SK-N-SH (cell line): Measurements from ENCODE around the gene TWF2. TPM values are rescaled to one million over a fixed set of nuclear protein-coding genes. Genes with fewer than 3 reads are reported as not detected.

Experiments used
- CTCF ChIA-PET: fragments of 300-600, 350-600 bp; formaldehyde crosslinking; extraction: SDS; loops from one replicate; lab custom pipeline; 2021; lab: Yijun Ruan, JAX
- POLR2A ChIA-PET: fragments of 350-600 bp; sonication (Branson Sonifier 250); formaldehyde crosslinking; extraction: SDS; loops from one replicate; lab custom pipeline; 2020; ENCODE audit warnings: antibody characterized with exemption, inconsistent platforms; lab: Yijun Ruan, JAX
- DNase-seq: peaks from one replicate; pipeline ENCODE4 v3.0.0; 2012
- H2AFZ ChIP-seq: fragments of 200-600 bp; sonication (generic); 2 replicates; pipeline ENCODE4 v1.8.1; 2016; ENCODE audit warnings: antibody characterized with exemption, mild to moderate bottlenecking, low read depth
- H3F3A ChIP-seq: fragments of 200-600 bp; sonication (generic); replicated peaks from 2 replicates; pipeline ENCODE3; 2016; ENCODE audit warnings: antibody characterized with exemption, mild to moderate bottlenecking; ENCODE audit not compliant: insufficient read depth
- H3K27ac ChIP-seq, 2 experiments: fragments of 200-500 bp in 1 of 2; fragments of 200-600 bp in 1 of 2; sonication (Bioruptor generic) in 1 of 2; sonication (generic), shearing (Covaris generic) in 1 of 2; 2 replicates each; pipeline versions ENCODE4 v1.5.1 to v1.6.1; 2014 to 2016; ENCODE audit warnings: low read depth in 2 of 2, inconsistent platforms in 1 of 2, low read length in 1 of 2, mild to moderate bottlenecking in 1 of 2, mixed read lengths in 1 of 2
- H3K27me3 ChIP-seq: fragments of 200-600 bp; sonication (generic), shearing (Covaris generic); 2 replicates; pipeline ENCODE4 v1.6.1; 2016; ENCODE audit warnings: mixed run types; ENCODE audit not compliant: insufficient read depth
- H3K36me3 ChIP-seq, 2 experiments: fragments of 200-500 bp in 1 of 2; fragments of 200-600 bp in 1 of 2; sonication (Bioruptor generic) in 1 of 2; sonication (generic) in 1 of 2; replicated peaks in 1 of 2; 2 replicates each; pipeline versions ENCODE3 to v1.5.1; 2014 to 2016; ENCODE audit warnings: low read length in 1 of 2, mild to moderate bottlenecking in 1 of 2; ENCODE audit not compliant: insufficient read depth in 2 of 2, control insufficient read depth in 1 of 2
- H3K4me1 ChIP-seq, 2 experiments: fragments of 200-500 bp in 1 of 2; fragments of 200-600 bp in 1 of 2; sonication (Bioruptor generic) in 1 of 2; sonication (generic), shearing (Covaris generic) in 1 of 2; 2 replicates each; pipeline versions ENCODE4 v1.5.1 to v1.6.1; 2014 to 2016; ENCODE audit warnings: low read depth in 1 of 2, low read length in 1 of 2, mixed run types in 1 of 2; ENCODE audit not compliant: insufficient read depth in 2 of 2, control insufficient read depth in 1 of 2
- H3K4me2 ChIP-seq: fragments of 200-600 bp; sonication (generic), shearing (Covaris generic); 2 replicates; pipeline ENCODE4 v1.6.1; 2017; ENCODE audit warnings: mixed run types
- H3K4me3 ChIP-seq, 2 experiments: fragments of 200-500 bp in 1 of 2; fragments of 200-600 bp in 1 of 2; sonication (Bioruptor generic) in 1 of 2; sonication (generic), shearing (Covaris generic) in 1 of 2; 2 replicates each; pipeline versions ENCODE4 v1.5.1 to v1.8.1; 2014 to 2016; ENCODE audit warnings: low read depth in 2 of 2, inconsistent platforms in 1 of 2, low read length in 1 of 2, mild to moderate bottlenecking in 1 of 2, mixed read lengths in 1 of 2, moderate library complexity in 1 of 2
- H3K79me2 ChIP-seq: fragments of 200-600 bp; sonication (generic); 2 replicates; pipeline ENCODE4 v1.8.1; 2017; ENCODE audit warnings: mild to moderate bottlenecking; ENCODE audit not compliant: insufficient read depth
- H3K9ac ChIP-seq: fragments of 200-600 bp; sonication (generic); 2 replicates; pipeline ENCODE4 v1.6.1; 2017; ENCODE audit warnings: mixed run types
- H3K9me2 ChIP-seq: fragments of 200-600 bp; sonication (generic); 2 replicates; pipeline ENCODE4 v1.6.1; 2017; ENCODE audit warnings: mixed run types
- H3K9me3 ChIP-seq: fragments of 200-600 bp; sonication (generic); 2 replicates; pipeline ENCODE4 v1.6.1; 2017; ENCODE audit warnings: mixed run types, mild to moderate bottlenecking, moderate library complexity
- H4K20me1 ChIP-seq: fragments of 200-600 bp; sonication (generic); 2 replicates; pipeline ENCODE4 v1.6.1; 2017; ENCODE audit warnings: mild to moderate bottlenecking, mixed run types; ENCODE audit not compliant: insufficient read depth
- CHD2 ChIP-seq: fragments of 150-350 bp; IDR thresholded peaks from 2 replicates; pipeline ENCODE4 v1.6.1; 2018; ENCODE audit warnings: low read length; ENCODE audit not compliant: partially characterized antibody
- MEF2A ChIP-seq: IDR thresholded peaks from 2 replicates; pipeline ENCODE4 v1.4.0; 2012; ENCODE audit warnings: low read depth, borderline replicate concordance
- MXI1 ChIP-seq: IDR thresholded peaks from 2 replicates; pipeline ENCODE4 v1.6.1; 2012; ENCODE audit warnings: mild to moderate bottlenecking, low read depth, low read length, improper control_type of control experiment
- NRF1 ChIP-seq: IDR thresholded peaks from 2 replicates; pipeline ENCODE4 v1.6.1; 2012; ENCODE audit warnings: low read depth, mild to moderate bottlenecking, low read length
- POLR2AphosphoS5 ChIP-seq: IDR thresholded peaks from 2 replicates; pipeline ENCODE4 v1.6.1; 2012; ENCODE audit warnings: low read depth, low read length
- RAD21 ChIP-seq: IDR thresholded peaks from 2 replicates; pipeline ENCODE4 v1.6.1; 2012; ENCODE audit warnings: mild to moderate bottlenecking, low read length
- RFX5 ChIP-seq: IDR thresholded peaks from 2 replicates; pipeline ENCODE4 v1.6.1; 2012; ENCODE audit warnings: mild to moderate bottlenecking, improper control_type of control experiment, low read length
- RXRA ChIP-seq: IDR thresholded peaks from 2 replicates; pipeline ENCODE4 v1.4.0; 2012; ENCODE audit warnings: low read depth, mild to moderate bottlenecking, borderline replicate concordance
- SIN3A ChIP-seq: IDR thresholded peaks from 2 replicates; pipeline ENCODE4 v1.6.1; 2012; ENCODE audit warnings: low read depth, mild to moderate bottlenecking, low read length, moderate library complexity, borderline replicate concordance
- SMC3 ChIP-seq: IDR thresholded peaks from 2 replicates; pipeline ENCODE4 v1.6.1; 2012; ENCODE audit warnings: low read depth, low read length, improper control_type of control experiment
- TAF1 ChIP-seq: IDR thresholded peaks from 2 replicates; pipeline ENCODE4 v1.6.1; 2012; ENCODE audit warnings: low read depth, mild to moderate bottlenecking, low read length, moderate library complexity, borderline replicate concordance
- TCF12 ChIP-seq: IDR thresholded peaks from 2 replicates; pipeline ENCODE4 v1.4.0; 2012
- USF2 ChIP-seq: fragments of 150-350 bp; IDR thresholded peaks from 2 replicates; pipeline ENCODE4 v1.6.1; 2017; ENCODE audit warnings: antibody characterized with exemption, low read length, low read depth, borderline replicate concordance
- YY1 ChIP-seq: IDR thresholded peaks from 2 replicates; pipeline ENCODE4 v1.4.0; 2012; ENCODE audit warnings: low read depth, mild to moderate bottlenecking
- WGBS: methylation state at CpG from one replicate; pipeline ENCODE4 v1.1.6; 2017; ENCODE audit warnings: low lambda C conversion rate; 5-methylcytosine and 5-hydroxymethylcytosine counted together
- polyA plus RNA-seq, 3 experiments: library from polyadenylated mRNA; depleted of rRNA; stranded (reverse); fragments of >200 nt; gene quantifications; 2 replicates each; pipeline ENCODE4 v1.2.3, GENCODE V29; 2012
- TF ChIP-seq, protein P1 (sequence below): IDR thresholded peaks from 2 replicates; pipeline ENCODE4 v1.4.0; 2012; ENCODE audit warnings: low read depth, borderline replicate concordance
- TF ChIP-seq, protein P2 (sequence below): IDR thresholded peaks from 2 replicates; pipeline ENCODE4 v1.4.0; 2012; ENCODE audit warnings: low read depth, borderline replicate concordance
- TF ChIP-seq, protein P3 (sequence below): fragments of 200-600 bp; sonication (generic); IDR thresholded peaks from 2 replicates; pipeline ENCODE4 v1.6.1; 2017; ENCODE audit warnings: antibody characterized with exemption, mild to moderate bottlenecking, moderate library complexity

TWF2 gene
- polyA plus RNA-seq, 1 of the 3 experiments (the other 2 are of a cell fraction): 188 TPM

DNA sequence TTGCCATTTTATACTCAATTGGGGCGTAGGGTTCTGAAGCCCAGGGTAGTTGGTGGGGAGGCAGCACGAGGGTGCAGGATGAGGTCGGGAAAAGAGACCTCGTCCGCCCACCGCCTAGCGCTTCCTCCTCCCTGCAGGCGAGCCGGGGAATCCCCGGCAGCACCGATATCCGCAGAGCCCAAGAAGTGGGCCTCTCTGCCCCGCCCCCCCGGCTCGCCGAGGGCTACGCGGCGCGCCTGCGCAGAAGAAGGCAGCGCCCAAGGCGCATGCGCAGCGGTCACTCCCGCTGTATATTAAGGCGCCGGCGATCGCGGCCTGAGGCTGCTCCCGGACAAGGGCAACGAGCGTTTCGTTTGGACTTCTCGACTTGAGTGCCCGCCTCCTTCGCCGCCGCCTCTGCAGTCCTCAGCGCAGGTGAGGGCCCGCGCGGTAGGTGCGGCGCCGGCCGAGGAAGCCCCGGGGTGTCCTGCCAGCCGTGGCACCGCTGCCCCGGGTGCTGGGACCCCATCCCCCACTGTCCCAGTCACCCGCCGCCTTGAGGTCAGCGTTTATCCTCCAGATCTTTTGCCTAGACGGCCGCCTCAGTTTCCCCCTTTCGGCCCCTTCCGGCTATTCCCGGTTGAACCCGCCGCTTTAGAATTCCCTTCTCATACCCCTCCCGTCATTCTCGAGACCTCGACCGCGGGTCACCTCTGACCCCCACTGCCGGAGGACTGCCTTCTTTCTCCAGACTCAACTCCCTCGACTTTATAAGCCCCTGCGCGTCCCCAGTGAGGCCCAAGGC is 40.9 kb downstream of the TWF2 start, which contains the start of gene ALAS1:
TSS of gene ALAS1 (plus strand) at position 319 of the 784 bp plus-strand sequence. CDS start 1,082 bp downstream, outside the sequence.
- H3K9ac ChIP-seq: peak within 1 kb of the TSS; percentile 81
- no peaks in the 10 kb centered on the region for H3K9me3 ChIP-seq
- peaks cover 7 to 20% of the 10 kb centered on the region in 2 experiments for H3K4me1 ChIP-seq
- H3K36me3 ChIP-seq: peaks cover 22 to 27% of the 10 kb centered on the region in 2 experiments
- H3F3A ChIP-seq: peaks cover 5% of the 10 kb centered on the region
- peak; percentile 99 for DNase-seq
- H2AFZ ChIP-seq: peak within 1 kb of the TSS; percentile 95
- no peaks in the 10 kb centered on the region for H3K27me3 ChIP-seq
- POLR2A ChIA-PET: interaction anchor here (0.7 kb wide), 1 partner anchor 44 kb away, joined by 3 read pairs; the partner anchor contains the start of gene POC1A
- CTCF ChIA-PET: interaction anchor here (2.0 kb wide), 1 partner anchor 22 kb away, joined by 9 read pairs; no protein-coding TSS in a partner anchor
- TF ChIP-seq POLR2AphosphoS5 (peak; percentile 95), MXI1 (peak; percentile 58; the same call in 1 of the 2 replicates), RFX5 (no peak), CHD2 (peak; percentile 29), RXRA (no peak), RAD21 (peak; percentile 13; the same call in 1 of the 2 replicates), SIN3A (peak; percentile 55; the same call in 1 of the 2 replicates), TAF1 (peak; percentile 31; the same call in 1 of the 2 replicates), USF2 (no peak), MEF2A (no peak), NRF1 (peak; percentile 98)
- H3K27ac ChIP-seq: peak within 1 kb of the TSS; percentile 57 to 75; a peak in 3 of 4 replicates
- H3K4me2 ChIP-seq: peak within 1 kb of the TSS; percentile 97
- H3K9me2 ChIP-seq: no peaks in the 10 kb centered on the region
- peak within 1 kb of the TSS; percentile 87 to 98 for H3K4me3 ChIP-seq
- WGBS: 4% methylated on average over 31 of the region's 71 CpGs
- H3K79me2 ChIP-seq: peaks cover 33% of the 10 kb centered on the region
- no peaks in the 10 kb centered on the region for H4K20me1 ChIP-seq

- Histone ChIP-seq H3K36me3 (peaks cover 16 to 21% of the 10 kb centered on the region in 2 experiments), H3K9me3 (no peaks in the 10 kb centered on the region), H3K9ac (peak overlapping the region; percentile 81; the same call in 1 of the 2 replicates), H3F3A (peaks cover 5% of the 10 kb centered on the region), H4K20me1 (no peaks in the 10 kb centered on the region), H3K27me3 (no peaks in the 10 kb centered on the region), H3K27ac (peak overlapping the region; percentile 57 to 75; a peak in 3 of 4 replicates), H3K9me2 (no peaks in the 10 kb centered on the region), H3K4me2 (peak overlapping the region; percentile 97), H3K4me1 (peaks cover 7 to 23% of the 10 kb centered on the region in 2 experiments), H3K79me2 (peaks cover 33% of the 10 kb centered on the region), H2AFZ (peak overlapping the region; percentile 95), H3K4me3 (peak overlapping the region; percentile 87 to 98)
- ChIA-PET POLR2A (interaction anchor here (0.7 kb wide), 1 partner anchor 43 kb away, joined by 3 read pairs; the partner anchor contains the start of gene POC1A), CTCF (interaction anchor here (0.7 to 2.0 kb wide), 7 partner anchors 11 to 193 kb away, joined by 3 to 9 read pairs (median 4); no protein-coding TSS in a partner anchor)
- no peak for DNase-seq
- WGBS: 80% methylated on average over 10 of the region's 10 CpGs
- TF ChIP-seq SMC3 (no peak), RXRA (no peak), RFX5 (no peak), YY1 (no peak), TCF12 (no peak)
- TF ChIP-seq, protein P1, sequence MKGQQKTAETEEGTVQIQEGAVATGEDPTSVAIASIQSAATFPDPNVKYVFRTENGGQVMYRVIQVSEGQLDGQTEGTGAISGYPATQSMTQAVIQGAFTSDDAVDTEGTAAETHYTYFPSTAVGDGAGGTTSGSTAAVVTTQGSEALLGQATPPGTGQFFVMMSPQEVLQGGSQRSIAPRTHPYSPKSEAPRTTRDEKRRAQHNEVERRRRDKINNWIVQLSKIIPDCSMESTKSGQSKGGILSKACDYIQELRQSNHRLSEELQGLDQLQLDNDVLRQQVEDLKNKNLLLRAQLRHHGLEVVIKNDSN: no peak
- TF ChIP-seq, protein P2, sequence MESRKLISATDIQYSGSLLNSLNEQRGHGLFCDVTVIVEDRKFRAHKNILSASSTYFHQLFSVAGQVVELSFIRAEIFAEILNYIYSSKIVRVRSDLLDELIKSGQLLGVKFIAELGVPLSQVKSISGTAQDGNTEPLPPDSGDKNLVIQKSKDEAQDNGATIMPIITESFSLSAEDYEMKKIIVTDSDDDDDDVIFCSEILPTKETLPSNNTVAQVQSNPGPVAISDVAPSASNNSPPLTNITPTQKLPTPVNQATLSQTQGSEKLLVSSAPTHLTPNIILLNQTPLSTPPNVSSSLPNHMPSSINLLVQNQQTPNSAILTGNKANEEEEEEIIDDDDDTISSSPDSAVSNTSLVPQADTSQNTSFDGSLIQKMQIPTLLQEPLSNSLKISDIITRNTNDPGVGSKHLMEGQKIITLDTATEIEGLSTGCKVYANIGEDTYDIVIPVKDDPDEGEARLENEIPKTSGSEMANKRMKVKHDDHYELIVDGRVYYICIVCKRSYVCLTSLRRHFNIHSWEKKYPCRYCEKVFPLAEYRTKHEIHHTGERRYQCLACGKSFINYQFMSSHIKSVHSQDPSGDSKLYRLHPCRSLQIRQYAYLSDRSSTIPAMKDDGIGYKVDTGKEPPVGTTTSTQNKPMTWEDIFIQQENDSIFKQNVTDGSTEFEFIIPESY: no peak
- TF ChIP-seq, protein P3, sequence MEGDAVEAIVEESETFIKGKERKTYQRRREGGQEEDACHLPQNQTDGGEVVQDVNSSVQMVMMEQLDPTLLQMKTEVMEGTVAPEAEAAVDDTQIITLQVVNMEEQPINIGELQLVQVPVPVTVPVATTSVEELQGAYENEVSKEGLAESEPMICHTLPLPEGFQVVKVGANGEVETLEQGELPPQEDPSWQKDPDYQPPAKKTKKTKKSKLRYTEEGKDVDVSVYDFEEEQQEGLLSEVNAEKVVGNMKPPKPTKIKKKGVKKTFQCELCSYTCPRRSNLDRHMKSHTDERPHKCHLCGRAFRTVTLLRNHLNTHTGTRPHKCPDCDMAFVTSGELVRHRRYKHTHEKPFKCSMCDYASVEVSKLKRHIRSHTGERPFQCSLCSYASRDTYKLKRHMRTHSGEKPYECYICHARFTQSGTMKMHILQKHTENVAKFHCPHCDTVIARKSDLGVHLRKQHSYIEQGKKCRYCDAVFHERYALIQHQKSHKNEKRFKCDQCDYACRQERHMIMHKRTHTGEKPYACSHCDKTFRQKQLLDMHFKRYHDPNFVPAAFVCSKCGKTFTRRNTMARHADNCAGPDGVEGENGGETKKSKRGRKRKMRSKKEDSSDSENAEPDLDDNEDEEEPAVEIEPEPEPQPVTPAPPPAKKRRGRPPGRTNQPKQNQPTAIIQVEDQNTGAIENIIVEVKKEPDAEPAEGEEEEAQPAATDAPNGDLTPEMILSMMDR: no peak
Measured at GRCh38 chr3:52197499-52197841, 41.5 kb downstream of the TWF2 start.
